Left lung (tissue), 10 donors: ENCODE measurements around the gene DDA1. TPM values are rescaled to one million over a fixed set of nuclear protein-coding genes. Genes with fewer than 3 reads are reported as not detected.

Experiments
- ATAC-seq: fragments of 200-7000 bp; cut with Tn5 transposase; one replicate; pipeline ENCODE4 v1.9.1; 2020; ENCODE audit warnings: moderate library complexity
- DNase-seq, 4 donors: peaks; one replicate each; pipeline ENCODE4 v3.0.0-alpha.2; 2013 to 2020
- H3K27ac ChIP-seq, 2 donors: fragments of 200-600 bp; sonication (generic) in 1 of 2; one replicate each; pipeline versions ENCODE4 v1.5.0 to v1.8.0; 2020 to 2021
- H3K27me3 ChIP-seq, 2 donors: fragments of 200-600 bp; sonication (generic) in 1 of 2; one replicate each; pipeline versions ENCODE4 v1.5.0 to v1.8.0; 2020 to 2021
- H3K36me3 ChIP-seq, 2 donors: fragments of 200-600 bp; sonication (generic) in 1 of 2; one replicate each; pipeline versions ENCODE4 v1.5.0 to v1.8.0; 2020 to 2021
- H3K4me1 ChIP-seq, 2 donors: fragments of 200-600 bp; one replicate each; pipeline ENCODE4 v1.8.0; 2021
- H3K4me3 ChIP-seq, 2 donors: fragments of 200-600 bp; sonication (generic) in 1 of 2; one replicate each; pipeline versions ENCODE4 v1.5.0 to v1.8.0; 2020 to 2021; ENCODE audit warnings: mild to moderate bottlenecking in 1 of 2
- H3K9me3 ChIP-seq, 2 donors: fragments of 200-600 bp; sonication (generic) in 1 of 2; one replicate each; pipeline versions ENCODE4 v1.5.0 to v1.8.0; 2020 to 2021
- CTCF ChIP-seq, 2 donors: fragments of 200-600 bp; sonication (generic) in 1 of 2; IDR thresholded peaks; one replicate each; pipeline versions ENCODE4 v1.5.0 to v1.8.0; 2021; ENCODE audit warnings: antibody characterized with exemption in 2 of 2
- intact Hi-C, 2 donors: fragments of 100-400 bp; cut with DNase I; formaldehyde crosslinking; loops; one replicate each; pipeline versions ENCODE4 v1.11.2 to v1.14.2; 2022
- polyA plus RNA-seq, 6 donors: library from polyadenylated mRNA; unstranded; fragments of 120-200 nt; gene quantifications; one replicate each; pipeline ENCODE4 v1.2.1, GENCODE V29; 2013; ENCODE audit not compliant: insufficient read length in 6 of 6
- total RNA-seq, 2 donors: library from RNA; stranded (reverse); fragmentation: NEBNext Ultra II Directional; extraction: Animal tissue kit (Norgen Biotek cat#: 25700); gene quantifications; one replicate each; pipeline ENCODE4 v1.2.1, GENCODE V29; 2021
- donor health status: DM: no; HTN: yes; CAD: no.
- donor health status: DM: no; HTN: no; CAD: no.

The DDA1 gene
- total and polyA plus RNA-seq, 8 donors: 24.7 to 44.1 (median 33.0) TPM

GRCh38 chr19:17305216-17305516 lies 4.2 kb upstream of the DDA1 start:
- intact Hi-C loops: no loop called here
- Histone ChIP-seq H3K4me3 (peak overlapping the region; percentile 54 to 68), H3K27me3 (no peaks in the 10 kb centered on the region), H3K36me3 (peaks cover 0 to 9% of the 10 kb centered on the region in 2 donors), H3K9me3 (no peaks in the 10 kb centered on the region), H3K27ac (peak overlapping the region; percentile 91 to 92), H3K4me1 (peaks cover 21 to 70% of the 10 kb centered on the region in 2 donors)
- TF ChIP-seq CTCF (IDR thresholded peaks at IDR 0.05): no peak
- ATAC-seq: no peak
- DNase-seq: no peak

- no peaks in the 10 kb centered on the region for H3K27me3 ChIP-seq
- ATAC-seq (peak; percentile 70), DNase-seq (peak; percentile 94 to 98 (median 98))
- peaks cover 0 to 5% of the 10 kb centered on the region in 2 donors for H3K36me3 ChIP-seq
- H3K4me3 ChIP-seq: peak within 1 kb of the TSS; percentile 54 to 68
- intact Hi-C loops: no loop called here
- peak within 1 kb of the TSS; percentile 91 to 92 for H3K27ac ChIP-seq
- H3K9me3 ChIP-seq: no peaks in the 10 kb centered on the region
- TF ChIP-seq CTCF (IDR thresholded peaks at IDR 0.05): peak; percentile 60 to 87
- peaks cover 26 to 72% of the 10 kb centered on the region in 2 donors for H3K4me1 ChIP-seq
Measured at GRCh38 chr19:17305517-17306284, 3.7 kb upstream of the DDA1 start, which contains the start of gene MRPL34. TSS of gene MRPL34 (plus strand) at chr19:17305872. CDS start at chr19:17305893, 21 bp downstream.

- intact Hi-C loops: no loop called here
Measured at GRCh38 chr19:17306285-17306714, 3.1 kb upstream of the DDA1 start.

GRCh38 chr19:17307876-17308377 lies 1.4 kb upstream of the DDA1 start:
- Histone ChIP-seq H3K4me3 (no peak overlapping the region), H3K27ac (no peak overlapping the region), H3K9me3 (no peaks in the 10 kb centered on the region), H3K27me3 (no peaks in the 10 kb centered on the region), H3K4me1 (peaks cover 28 to 79% of the 10 kb centered on the region in 2 donors), H3K36me3 (peaks cover 0 to 11% of the 10 kb centered on the region in 2 donors)
- ATAC-seq (no peak), DNase-seq (no peak)
- TF ChIP-seq CTCF (IDR thresholded peaks at IDR 0.05): no peak
- intact Hi-C loops: no loop called here

More at GRCh38 chr19:17306285-17306714, 3.1 kb upstream of the DDA1 start:
- Histone ChIP-seq H3K4me1 (peaks cover 28 to 77% of the 10 kb centered on the region in 2 donors), H3K36me3 (no peaks in the 10 kb centered on the region), H3K9me3 (no peaks in the 10 kb centered on the region), H3K4me3 (peak overlapping the region; percentile 54 to 68), H3K27me3 (no peaks in the 10 kb centered on the region), H3K27ac (peak overlapping the region; percentile 91 to 92)
- no peak for TF ChIP-seq CTCF (IDR thresholded peaks at IDR 0.05)
- ATAC-seq (no peak), DNase-seq (no peak)

- intact Hi-C loops: no loop called here
- Histone ChIP-seq H3K4me1 (peaks cover 19 to 61% of the 10 kb centered on the region in 2 donors), H3K27me3 (no peaks in the 10 kb centered on the region), H3K36me3 (peaks cover 0 to 27% of the 10 kb centered on the region in 2 donors), H3K4me3 (peak overlapping the region; percentile 82 to 86), H3K27ac (peak overlapping the region in 1 of 2 donors; percentile 78), H3K9me3 (no peaks in the 10 kb centered on the region)
- no peak for DNase-seq
- no peak for ATAC-seq
- TF ChIP-seq CTCF (IDR thresholded peaks at IDR 0.05): no peak
Measured at GRCh38 chr19:17309965-17310461, 650 bp downstream of the DDA1 start.
